ENCODE measurements around the gene VDR. TPM values are rescaled to one million over a fixed set of nuclear protein-coding genes. Genes with fewer than 3 reads are reported as not detected.

Gene VDR
- total RNA-seq, 4 donors from 2014 or later = 3.5 to 5.2 (median 3.9) TPM

DNA sequence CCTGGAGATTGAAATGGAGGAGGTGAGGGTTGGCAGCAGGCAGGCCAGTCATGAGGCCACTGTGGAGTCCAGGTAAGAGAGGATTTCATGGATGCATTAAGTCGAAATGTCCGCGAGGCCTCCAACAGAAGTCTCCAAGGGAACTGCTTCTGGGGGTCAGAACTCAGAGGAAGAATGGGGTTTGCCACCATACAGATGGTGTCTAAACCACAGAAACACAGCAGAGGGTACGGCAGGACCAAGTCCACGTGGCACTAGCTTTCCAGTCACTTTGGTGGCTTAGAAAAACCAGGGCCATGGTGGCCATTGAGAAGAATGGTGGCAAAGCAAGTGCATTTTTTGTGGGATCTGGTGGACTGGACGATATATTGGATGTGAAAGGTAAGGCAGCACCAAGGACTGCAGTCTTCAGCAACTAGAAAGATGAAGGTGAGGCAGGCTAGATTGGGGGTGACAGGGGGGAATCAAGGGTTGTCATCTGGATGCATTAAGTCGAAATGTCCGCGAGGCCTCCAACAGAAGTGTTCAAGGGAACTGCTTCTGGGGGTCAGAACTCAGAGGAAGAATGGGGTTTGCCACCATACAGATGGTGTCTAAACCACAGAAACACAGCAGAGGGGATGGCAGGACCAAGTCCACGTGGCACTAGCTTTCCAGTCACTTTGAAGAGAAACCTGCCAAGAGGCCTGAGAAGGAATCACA is 36.1 kb upstream of the VDR start:
- 93 to 95% methylated on average over 10 of the region's 10 CpGs for WGBS, 2 donors
- DNase-seq = no peak

DNA sequence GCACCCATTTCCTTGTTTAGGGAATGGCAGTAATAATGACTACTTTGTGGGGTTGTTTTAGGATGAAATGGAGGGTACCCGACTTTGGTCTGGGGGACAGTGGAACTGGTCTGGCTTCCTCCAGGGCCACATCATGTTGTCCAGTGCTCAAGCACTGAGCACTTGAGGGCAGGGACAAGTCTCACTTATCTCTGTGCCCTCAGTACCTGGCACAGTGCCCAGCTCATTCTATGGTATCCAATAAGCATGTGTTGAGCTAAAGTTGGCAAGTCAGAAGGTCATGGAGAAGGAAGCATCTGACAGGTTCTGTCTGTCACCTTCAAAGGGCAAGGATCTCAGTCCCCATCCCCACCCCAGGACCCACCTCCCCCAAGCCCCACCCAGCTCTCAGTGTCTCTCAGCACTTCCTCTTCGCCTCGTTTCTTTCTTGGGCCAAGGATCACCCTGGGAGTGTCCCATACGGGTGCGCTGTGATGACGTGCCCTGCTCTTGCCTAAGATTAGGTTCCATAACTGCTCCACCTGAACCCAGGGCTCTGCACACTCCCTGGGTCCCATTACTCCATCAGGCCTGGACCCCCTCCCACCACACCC is 34.3 kb upstream of the VDR start:
- Histone ChIP-seq H3K9me3 (no peaks in the 10 kb centered on the region), H3K4me1 (peaks cover 0 to 11% of the 10 kb centered on the region in 2 donors), H3K27me3 (no peaks in the 10 kb centered on the region), H3K36me3 (no peaks in the 10 kb centered on the region), H3K27ac (no peak overlapping the region), H3K4me3 (replicated peaks in 1 of 3) (no peak overlapping the region)
- intact Hi-C loops (cut with DNase I) = no loop called here
- 77 to 82% methylated on average over 6 of the region's 6 CpGs for WGBS, 2 donors
- TF ChIP-seq, protein P1, sequence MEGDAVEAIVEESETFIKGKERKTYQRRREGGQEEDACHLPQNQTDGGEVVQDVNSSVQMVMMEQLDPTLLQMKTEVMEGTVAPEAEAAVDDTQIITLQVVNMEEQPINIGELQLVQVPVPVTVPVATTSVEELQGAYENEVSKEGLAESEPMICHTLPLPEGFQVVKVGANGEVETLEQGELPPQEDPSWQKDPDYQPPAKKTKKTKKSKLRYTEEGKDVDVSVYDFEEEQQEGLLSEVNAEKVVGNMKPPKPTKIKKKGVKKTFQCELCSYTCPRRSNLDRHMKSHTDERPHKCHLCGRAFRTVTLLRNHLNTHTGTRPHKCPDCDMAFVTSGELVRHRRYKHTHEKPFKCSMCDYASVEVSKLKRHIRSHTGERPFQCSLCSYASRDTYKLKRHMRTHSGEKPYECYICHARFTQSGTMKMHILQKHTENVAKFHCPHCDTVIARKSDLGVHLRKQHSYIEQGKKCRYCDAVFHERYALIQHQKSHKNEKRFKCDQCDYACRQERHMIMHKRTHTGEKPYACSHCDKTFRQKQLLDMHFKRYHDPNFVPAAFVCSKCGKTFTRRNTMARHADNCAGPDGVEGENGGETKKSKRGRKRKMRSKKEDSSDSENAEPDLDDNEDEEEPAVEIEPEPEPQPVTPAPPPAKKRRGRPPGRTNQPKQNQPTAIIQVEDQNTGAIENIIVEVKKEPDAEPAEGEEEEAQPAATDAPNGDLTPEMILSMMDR (IDR thresholded peaks at IDR 0.05) = no peak
- no peak for TF ChIP-seq POLR2A (IDR thresholded peaks at IDR 0.05)
- DNase-seq = peak; percentile 28 to 36

More for the DNA sequence above, 36.1 kb upstream of the VDR start:
- H3K36me3 ChIP-seq = no peaks in the 10 kb centered on the region
- no peaks in the 10 kb centered on the region for H3K9me3 ChIP-seq
- no peak for TF ChIP-seq POLR2A (IDR thresholded peaks at IDR 0.05)
- TF ChIP-seq, protein P1 (IDR thresholded peaks at IDR 0.05) = no peak
- no peak overlapping the region for H3K27ac ChIP-seq
- H3K27me3 ChIP-seq = no peaks in the 10 kb centered on the region
- no peak overlapping the region for H3K4me3 ChIP-seq (replicated peaks in 1 of 3)
- intact Hi-C loops (cut with DNase I) = no loop called here
- H3K4me1 ChIP-seq = peaks cover 0 to 11% of the 10 kb centered on the region in 2 donors

DNA sequence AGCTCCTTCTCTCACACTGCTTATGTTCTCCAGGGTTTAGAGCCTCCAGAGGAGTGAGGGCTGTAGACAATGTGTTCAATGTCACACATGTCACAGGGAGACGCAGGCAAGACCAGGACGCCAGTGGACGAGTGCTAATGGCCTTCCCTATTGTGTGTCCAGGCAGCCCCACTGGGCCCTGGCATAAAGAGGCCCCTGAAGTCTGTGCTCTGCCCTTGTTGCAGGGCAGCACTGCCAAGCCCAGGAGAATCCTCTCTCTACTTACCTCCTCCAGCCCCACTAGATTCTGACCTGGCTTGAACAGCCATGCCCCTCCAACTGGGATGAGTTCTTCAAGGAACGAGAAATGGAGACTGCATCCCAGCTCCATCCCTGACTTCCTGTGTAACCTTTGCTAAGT is 33.8 kb upstream of the VDR start:
- no peaks in the 10 kb centered on the region for H3K36me3 ChIP-seq
- no peak overlapping the region for H3K4me3 ChIP-seq (replicated peaks in 1 of 3)
- 88 to 100% methylated on average over 3 to 4 of the region's 4 CpGs for WGBS, 2 donors
- intact Hi-C loops (cut with DNase I) = no loop called here
- no peak for DNase-seq
- H3K9me3 ChIP-seq = no peaks in the 10 kb centered on the region
- peaks cover 0 to 11% of the 10 kb centered on the region in 2 donors for H3K4me1 ChIP-seq
- no peak overlapping the region for H3K27ac ChIP-seq
- no peaks in the 10 kb centered on the region for H3K27me3 ChIP-seq
- TF ChIP-seq, protein P1 (IDR thresholded peaks at IDR 0.05) = no peak
- TF ChIP-seq POLR2A (IDR thresholded peaks at IDR 0.05) = no peak

DNA sequence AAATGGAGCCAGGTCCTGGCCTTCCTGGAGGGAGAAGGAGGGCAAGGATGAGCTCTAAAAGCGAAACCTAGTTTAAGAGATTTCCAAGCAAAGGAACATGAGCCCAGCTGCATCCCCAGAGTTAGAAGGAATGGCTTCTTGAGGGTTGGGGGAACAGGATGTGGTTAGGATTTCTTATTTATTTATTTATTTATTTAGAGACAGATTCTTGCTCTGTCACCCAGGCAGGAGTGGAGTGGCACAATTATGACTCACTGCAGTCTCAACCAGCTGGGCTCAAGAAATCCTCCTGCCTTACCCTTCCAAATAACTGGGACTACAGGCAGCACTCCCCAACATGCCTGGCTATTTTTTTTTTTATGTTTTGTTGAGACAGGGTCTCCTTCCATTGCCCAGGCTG is 33.3 kb upstream of the VDR start:
- Histone ChIP-seq H3K27me3 (no peaks in the 10 kb centered on the region), H3K36me3 (no peaks in the 10 kb centered on the region), H3K4me3 (replicated peaks in 1 of 3) (no peak overlapping the region), H3K4me1 (peaks cover 0 to 11% of the 10 kb centered on the region in 2 donors), H3K9me3 (no peaks in the 10 kb centered on the region), H3K27ac (no peak overlapping the region)
- no peak for DNase-seq
- TF ChIP-seq POLR2A (IDR thresholded peaks at IDR 0.05) = no peak
- 96 to 100% methylated on average over 1 of the region's 1 CpG for WGBS, 2 donors
- intact Hi-C loops (cut with DNase I) = no loop called here

DNA sequence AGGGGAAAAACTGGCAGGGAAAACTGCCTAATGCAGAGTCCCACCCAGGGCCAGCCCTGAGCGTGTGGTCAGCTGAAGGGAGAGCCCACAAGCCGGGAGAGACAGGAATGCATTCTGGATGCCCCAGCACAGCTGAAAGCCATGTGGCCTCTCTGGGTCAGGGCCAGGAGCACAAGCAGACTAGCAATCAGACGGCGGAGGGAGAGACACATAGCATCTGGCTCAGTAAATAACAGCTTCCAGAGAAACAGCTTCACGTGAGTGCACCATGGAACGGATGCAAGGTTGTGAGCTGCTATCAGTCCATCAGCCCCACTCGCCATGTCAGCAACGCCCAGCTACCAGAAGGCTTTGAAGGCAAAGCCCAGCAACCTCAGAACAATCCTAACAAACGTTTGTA is 30.4 kb upstream of the VDR start:
- WGBS, 2 donors = 60 to 68% methylated on average over 9 of the region's 9 CpGs
- intact Hi-C loops (cut with DNase I) = no loop called here
- H3K27me3 ChIP-seq = no peaks in the 10 kb centered on the region
- H3K9me3 ChIP-seq = no peaks in the 10 kb centered on the region
- H3K4me1 ChIP-seq = no peaks in the 10 kb centered on the region
- no peak overlapping the region for H3K4me3 ChIP-seq (replicated peaks in 1 of 3)
- DNase-seq = no peak
- no peak overlapping the region for H3K27ac ChIP-seq
- no peak for TF ChIP-seq POLR2A (IDR thresholded peaks at IDR 0.05)
- TF ChIP-seq, protein P1 (IDR thresholded peaks at IDR 0.05) = no peak
- H3K36me3 ChIP-seq = no peaks in the 10 kb centered on the region
